OCI-LY3 (cell line): ENCODE results near the gene KDM4B.

Source experiments
- EZH2phosphoT487 ChIP-seq: fragments of 200-600 bp; shearing (Covaris generic); IDR thresholded peaks from 2 replicates; pipeline ENCODE4 v1.6.1; 2018; ENCODE audit warnings: antibody characterized with exemption, mixed run types, low read depth
- TF ChIP-seq, protein P1 (sequence below): fragments of 200-600, 300-600 bp; sonication (generic); IDR thresholded peaks from 2 replicates; pipeline ENCODE4 v1.5.1; 2014; ENCODE audit warnings: antibody characterized with exemption, low read length, low read depth

DNA sequence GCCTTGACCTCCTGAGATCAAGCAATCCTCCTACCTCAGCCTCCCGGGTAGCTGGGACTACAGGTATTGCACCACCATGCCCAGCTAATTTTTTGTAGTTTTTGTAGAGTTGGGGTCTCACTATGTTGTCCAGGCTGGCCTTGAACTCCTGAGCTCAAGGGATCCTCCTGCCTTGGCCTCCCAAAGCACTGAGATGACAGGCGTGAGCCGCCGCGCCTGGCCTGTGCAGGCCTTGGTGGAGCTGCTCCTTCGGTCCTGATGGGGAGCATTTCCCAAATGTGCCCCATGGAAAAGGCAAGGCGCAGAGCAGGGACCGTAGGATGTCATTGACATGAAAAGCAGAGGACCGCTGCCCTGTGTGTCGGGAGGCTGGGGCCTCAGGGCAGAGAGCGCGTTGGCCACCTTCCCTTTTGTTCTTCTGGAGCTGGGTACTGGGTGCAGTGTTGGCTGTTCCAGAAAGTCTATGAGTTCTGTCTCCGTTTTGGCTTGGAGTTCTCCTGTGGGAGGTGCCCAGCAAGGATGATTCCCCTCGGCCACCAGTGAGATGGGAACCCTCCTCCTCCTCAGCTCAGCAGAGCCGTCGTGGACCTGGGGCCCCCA is 128.5 kb downstream of the KDM4B start:
- TF ChIP-seq, protein P1, sequence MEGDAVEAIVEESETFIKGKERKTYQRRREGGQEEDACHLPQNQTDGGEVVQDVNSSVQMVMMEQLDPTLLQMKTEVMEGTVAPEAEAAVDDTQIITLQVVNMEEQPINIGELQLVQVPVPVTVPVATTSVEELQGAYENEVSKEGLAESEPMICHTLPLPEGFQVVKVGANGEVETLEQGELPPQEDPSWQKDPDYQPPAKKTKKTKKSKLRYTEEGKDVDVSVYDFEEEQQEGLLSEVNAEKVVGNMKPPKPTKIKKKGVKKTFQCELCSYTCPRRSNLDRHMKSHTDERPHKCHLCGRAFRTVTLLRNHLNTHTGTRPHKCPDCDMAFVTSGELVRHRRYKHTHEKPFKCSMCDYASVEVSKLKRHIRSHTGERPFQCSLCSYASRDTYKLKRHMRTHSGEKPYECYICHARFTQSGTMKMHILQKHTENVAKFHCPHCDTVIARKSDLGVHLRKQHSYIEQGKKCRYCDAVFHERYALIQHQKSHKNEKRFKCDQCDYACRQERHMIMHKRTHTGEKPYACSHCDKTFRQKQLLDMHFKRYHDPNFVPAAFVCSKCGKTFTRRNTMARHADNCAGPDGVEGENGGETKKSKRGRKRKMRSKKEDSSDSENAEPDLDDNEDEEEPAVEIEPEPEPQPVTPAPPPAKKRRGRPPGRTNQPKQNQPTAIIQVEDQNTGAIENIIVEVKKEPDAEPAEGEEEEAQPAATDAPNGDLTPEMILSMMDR = no peak
- no peak for TF ChIP-seq EZH2phosphoT487
